Glomerular visceral epithelial cell (primary cell): Measurements from ENCODE around the gene BIRC6.
A peak's percentile ranks its signal among the peaks of the same experiment; 100 is the strongest.
"Not testable (repeated sequence)": the region's sequence is repeated elsewhere in the genome, so short reads cannot be mapped to it uniquely, and the experiment has no call there.

Experiments used
- DNase-seq: peaks from one replicate; pipeline ENCODE4 v3.0.0-alpha.2; 2016; ENCODE audit errors: extremely low spot score

The BIRC6 gene

GRCh38 chr2:32452338-32453064 is 95.7 kb downstream of the BIRC6 start:
- no peak for DNase-seq

- DNase-seq: no peak
Measured at GRCh38 chr2:32453242-32454062, 96.6 kb downstream of the BIRC6 start.

DNA sequence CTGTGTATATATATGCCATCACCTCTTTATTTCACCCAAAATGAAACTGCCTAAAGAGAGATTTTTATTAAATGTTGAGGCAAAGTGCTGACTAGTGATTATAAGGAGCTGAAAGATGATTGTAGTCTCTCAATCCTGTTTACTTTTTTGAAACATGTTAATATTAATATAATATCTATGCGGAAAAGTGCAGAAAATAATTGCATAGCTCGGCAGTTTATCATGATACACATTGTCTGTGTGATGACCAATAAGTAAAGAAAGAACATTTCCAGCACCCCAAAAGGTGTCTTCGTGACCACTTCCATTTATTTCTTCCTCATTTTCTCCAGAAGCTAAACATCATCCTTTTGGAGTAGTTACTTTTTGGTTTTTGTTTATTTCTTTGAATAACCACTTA is 99.0 kb downstream of the BIRC6 start:
- no peak for DNase-seq

- DNase-seq: no peak
Measured at GRCh38 chr2:32456808-32457207, 100.0 kb downstream of the BIRC6 start.

DNA sequence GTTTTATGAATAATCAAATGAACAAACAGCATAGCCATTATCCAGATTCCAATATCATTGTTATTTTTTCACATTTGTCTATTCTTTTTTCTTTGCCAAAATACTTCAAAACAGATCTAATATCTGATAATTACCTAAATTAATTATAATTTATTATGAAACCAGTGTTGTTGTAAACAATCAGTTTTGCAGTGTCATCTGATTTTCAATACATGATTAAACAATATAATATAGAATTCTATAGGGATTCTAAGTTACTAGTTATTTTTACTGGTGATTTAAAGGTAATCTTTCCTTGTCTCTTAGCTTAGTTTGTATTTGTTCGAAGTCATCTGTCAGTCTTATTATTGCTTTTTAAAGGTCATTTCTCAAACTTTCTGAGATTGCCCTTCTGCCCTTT is 101.0 kb downstream of the BIRC6 start:
- DNase-seq: no peak

DNA sequence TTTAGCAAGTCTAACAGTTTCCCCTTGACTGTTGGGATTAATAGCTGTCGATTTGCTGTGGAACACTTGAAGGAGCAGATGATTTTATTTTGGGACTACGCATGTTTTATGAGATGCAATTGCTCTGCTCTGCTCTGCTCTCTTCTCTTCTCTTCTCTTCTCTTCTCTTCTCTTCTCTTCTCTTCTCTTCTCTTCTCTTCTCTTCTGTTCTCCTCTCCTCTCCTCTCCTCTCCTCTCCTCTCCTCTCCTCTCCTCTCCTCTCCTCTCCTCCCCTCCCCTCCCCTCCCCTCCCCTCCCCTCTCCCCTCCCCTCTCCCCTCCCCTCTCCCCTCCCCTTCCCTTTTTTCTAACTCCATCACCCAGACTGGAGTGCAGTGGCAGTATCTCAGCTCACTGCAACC is 104.0 kb downstream of the BIRC6 start:
- DNase-seq: not testable (repeated sequence)

DNA sequence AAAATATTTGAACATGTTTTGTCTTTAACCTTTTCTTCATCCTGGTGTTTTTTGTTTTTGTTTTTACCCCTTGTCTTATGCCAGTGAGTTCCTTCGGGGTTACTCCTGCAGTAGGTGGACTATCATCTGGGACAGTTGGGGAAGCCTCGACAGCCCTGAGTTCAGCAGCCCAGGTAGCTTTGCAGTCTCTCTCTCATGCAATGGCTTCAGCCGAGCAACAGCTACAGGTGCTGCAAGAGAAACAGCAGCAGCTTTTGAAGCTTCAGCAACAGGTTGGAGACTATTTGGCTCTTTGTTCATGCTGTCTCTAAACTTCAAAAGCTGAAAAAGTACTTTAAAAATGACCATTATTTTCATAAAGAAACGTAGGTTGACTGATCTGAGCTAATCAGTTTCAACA is 106.3 kb downstream of the BIRC6 start:
- DNase-seq: no peak

GRCh38 chr2:32464431-32464830 is 107.6 kb downstream of the BIRC6 start:
- no peak for DNase-seq

- no peak for DNase-seq
Measured at GRCh38 chr2:32472605-32473004, 115.8 kb downstream of the BIRC6 start.

DNA sequence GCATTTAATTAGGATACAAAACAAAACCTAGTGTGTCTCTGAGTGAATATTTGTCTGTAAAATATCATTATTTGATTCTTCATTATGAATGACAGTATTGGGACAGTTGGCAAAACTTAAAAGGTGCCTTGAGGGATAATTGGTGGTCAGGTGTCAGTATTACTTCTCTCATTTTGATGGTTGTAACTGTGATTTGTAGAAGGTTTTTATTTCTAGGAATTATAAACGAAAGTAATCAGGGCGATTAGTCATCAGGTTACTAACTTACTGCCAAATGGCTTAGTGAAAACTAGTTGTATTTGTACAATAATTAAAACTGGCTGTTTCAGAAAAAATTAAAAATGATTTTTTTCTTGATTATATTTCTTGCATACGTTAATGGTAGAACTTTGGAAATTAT is 117.6 kb downstream of the BIRC6 start:
- DNase-seq: no peak

GRCh38 chr2:32478889-32479620 is 122.2 kb downstream of the BIRC6 start:
- no peak for DNase-seq

- DNase-seq: no peak
Measured at GRCh38 chr2:32479993-32480392, 123.2 kb downstream of the BIRC6 start.

DNA sequence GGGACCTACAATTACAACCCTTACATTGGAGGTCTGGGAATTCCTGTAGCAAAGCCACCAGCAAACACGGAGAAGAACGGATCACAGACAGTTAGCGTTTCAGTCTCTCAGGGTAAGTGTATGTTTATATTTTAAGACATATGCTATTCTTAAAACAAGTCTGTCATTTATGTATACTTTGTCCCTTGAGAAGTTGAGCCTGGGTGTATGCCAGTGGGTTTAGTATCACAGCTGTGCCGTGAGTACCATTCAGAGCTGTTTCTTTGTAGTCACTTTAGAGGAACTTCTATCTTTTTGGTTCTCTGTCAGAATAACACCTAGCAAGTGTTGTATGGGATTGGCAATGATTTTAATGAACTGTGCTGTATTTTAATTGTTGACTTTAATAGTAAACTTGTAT is 125.6 kb downstream of the BIRC6 start:
- DNase-seq: no peak

DNA sequence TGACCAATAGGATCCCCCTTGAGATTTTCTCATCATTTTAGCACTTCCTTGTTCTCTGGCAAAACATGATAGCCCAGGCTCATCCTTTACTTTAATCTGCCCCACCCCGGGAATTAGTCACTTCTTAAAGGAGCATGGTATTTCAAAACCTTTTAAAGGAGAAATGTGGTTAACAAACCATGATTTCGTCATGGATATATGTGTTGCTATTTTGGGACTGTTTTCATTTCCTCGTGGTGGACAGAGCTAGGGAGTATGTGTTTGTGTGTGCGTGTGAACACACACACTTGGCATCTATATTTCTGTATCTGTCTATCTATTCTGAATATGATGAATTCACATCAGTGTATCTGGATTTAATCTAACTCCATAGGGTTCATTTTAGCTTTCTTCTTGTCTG is 128.1 kb downstream of the BIRC6 start:
- DNase-seq: peak; percentile 79

DNA sequence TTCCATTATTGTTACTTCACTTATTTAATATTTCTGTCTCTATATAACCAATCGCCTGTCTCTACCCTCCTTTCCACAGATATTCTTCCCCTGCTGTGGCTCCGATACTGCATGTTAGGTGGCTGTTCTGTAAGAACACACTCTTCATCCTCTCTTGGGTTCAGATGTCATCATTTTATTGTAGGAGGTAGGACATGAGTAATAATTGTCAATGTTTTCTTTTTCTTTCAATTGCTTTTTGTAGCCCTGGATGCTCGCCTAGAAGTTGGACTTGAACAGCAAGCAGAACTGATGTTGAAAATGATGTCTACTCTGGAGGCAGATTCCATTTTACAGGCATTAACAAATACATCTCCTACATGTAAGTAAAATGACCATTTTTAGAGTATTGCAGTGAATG is 128.6 kb downstream of the BIRC6 start:
- DNase-seq: no peak

DNA sequence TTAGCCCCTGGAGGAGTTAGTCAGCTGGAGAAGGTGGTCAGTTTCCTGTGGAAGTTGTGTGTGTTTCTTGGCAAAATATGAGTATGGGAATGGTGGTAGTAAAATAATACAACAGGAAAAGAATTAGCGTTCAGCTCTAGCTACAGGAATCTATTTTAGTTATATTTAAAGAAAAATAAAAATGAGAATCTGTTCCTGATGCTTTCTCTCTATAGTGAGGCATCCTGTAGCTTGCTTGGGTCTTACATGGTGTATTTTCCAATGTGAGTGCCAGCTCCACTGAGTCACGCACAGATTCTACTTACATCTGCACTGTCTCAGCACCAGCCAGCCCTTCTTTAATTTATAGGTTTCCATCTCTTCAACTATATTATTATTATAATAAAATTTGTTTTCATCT is 132.2 kb downstream of the BIRC6 start:
- no peak for DNase-seq

- no peak for DNase-seq
Measured at GRCh38 chr2:32491346-32491745, 134.5 kb downstream of the BIRC6 start.

GRCh38 chr2:32495139-32495538 is 138.3 kb downstream of the BIRC6 start:
- no peak for DNase-seq

- DNase-seq: no peak
Measured at GRCh38 chr2:32496662-32497061, 139.8 kb downstream of the BIRC6 start.

DNA sequence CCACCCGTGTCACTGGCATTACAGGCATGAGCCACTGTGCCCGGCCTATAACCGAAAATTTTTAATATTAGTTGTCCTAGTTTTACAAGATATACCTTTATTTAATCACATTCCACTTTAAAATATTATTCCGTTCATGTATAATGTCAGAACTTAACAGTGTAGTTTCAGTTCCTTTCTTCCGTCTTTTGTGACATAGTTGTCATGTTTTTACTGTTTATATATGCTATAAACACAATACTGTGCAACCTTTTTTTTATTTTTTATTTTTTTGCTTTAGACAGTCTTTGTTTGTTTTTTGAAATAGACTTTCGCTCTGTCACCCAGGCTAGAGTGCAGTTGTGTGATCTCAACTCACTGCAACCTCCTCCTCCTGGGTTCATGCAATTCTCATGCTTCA is 141.5 kb downstream of the BIRC6 start:
- no peak for DNase-seq

- DNase-seq: no peak
Measured at GRCh38 chr2:32502941-32503340, 146.1 kb downstream of the BIRC6 start.

DNA sequence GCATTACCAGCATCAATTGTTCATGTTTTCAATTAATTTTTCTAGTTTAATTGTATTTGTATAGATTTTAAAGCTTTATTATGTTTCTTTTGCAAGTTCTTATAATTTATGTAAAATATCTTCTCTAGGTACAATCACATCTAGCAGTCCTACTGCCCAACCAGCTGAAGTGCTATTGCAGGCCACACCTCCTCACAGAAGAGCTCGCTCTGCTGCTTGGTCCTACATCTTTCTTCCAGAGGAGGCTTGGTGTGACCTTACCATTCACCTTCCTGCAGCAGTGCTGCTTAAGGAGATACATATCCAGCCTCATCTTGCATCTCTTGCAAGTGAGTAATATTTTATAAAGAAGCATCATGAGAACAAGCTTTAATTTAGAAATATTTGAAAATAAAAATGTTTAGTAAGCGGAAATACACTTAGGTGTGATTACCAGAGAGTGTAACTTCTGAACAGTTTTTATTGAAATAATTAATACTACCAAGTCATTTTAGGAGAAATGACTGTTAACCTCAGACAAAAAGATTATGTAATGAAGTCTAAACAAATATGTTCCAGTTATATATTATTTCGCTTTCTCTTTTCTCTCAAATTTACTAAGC is 148.2 kb downstream of the BIRC6 start:
- no peak for DNase-seq
